SW480 (cell line): ENCODE data around the gene P2RX6.

Experiments used
- DNase-seq: peaks from one replicate; pipeline ENCODE4 v3.0.0-alpha.2; 2016; ENCODE audit warnings: low spot score

P2RX6 gene

DNA sequence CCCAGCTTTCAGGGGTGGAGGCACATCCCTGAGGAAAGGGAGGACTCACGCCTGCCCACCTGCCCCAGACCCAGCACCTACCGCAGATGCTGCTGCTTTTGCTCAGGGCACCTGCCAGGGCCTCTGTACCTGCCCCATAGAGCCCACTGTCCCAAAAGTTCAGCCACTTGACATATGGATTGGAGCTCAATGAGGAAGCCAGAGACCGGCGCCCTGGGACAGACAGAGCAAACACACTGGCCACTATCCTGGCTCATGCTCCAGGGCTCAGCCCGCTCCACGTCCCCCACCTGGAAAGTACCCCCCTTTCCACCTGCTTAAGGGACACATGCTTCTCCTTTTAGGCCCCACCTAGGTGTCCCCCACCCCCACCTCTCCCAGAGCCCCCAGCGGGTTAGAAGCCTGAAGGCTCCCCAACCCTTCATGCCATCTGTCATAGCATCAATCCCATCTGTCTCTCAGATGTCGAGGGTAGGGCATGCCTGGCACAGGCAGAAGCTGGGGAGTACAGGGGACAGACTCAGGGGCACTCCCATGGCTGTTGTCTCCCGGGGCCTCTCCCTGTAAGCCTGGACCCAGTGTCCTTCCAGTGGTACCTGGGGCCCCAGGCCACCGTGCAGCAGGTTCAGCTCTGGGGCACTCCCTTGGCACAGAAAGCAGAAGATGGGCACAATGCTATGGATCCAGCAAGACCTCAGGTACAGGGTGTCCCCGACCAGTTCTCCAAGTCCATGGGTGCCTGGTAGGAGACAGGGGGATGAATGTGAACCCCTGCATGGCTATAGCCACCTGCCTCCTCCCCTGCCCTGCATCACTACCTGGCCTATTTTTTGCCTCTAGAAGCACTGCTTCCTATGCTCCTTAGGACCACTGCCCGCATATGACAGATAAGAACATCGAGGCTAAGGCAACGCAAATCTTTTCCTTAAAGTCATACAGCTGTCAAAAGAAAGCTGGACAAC is 2.2 kb upstream of the P2RX6 start:
- DNase-seq = no peak

DNA sequence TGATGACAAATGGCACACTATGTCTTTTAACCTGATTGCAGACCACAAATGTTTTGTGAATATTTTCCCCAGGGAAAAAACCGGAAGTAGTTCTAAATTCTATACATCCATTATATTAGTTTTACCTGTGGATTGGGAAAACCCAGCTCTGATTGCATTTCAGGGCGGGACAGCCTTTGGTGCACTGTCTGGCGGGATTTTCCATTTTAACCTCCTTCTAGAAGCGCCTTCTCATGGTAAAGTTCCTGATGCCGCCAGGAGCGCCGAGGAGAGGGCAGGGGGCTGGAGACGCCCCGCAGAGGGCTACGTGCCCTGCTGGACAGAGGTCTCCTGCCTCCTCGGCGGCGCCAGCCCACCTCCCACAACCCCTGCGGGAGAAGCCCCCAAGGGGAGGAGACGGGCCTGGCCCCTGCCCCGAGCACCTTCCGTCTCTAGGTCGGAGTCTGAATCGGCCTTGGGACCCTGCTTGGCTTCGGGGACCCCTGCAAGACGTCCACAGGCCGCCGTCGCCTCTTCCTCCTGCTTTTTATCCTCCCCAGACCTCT is 1.2 kb upstream of the P2RX6 start:
- DNase-seq = no peak

DNA sequence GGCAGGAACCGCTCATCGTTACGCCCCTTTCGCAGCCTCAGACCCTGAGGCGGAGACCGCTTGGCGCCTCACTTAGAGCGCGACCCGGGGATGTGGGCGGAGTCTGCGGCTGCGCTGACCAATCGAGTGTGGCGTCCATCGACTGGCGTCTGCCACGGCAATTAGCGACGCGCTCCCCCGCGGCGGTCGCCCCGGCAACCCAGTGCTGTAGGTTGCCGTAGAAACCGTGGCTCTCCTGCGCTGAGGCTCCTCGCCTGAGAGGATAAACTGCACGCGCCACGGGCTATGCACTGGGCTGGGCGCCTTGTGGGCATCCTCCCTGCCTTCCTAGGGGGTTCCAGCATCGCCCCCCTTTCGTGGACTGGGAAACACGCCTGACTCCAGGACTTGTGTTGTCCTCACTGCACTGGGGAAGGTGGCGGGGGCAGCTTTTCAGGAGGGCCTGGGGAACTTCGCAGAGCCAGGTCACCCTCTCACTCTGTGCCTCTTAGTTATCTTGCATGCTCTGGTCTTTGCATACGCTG is 701 bp upstream of the P2RX6 start:
- peak; percentile 70 for DNase-seq

DNA sequence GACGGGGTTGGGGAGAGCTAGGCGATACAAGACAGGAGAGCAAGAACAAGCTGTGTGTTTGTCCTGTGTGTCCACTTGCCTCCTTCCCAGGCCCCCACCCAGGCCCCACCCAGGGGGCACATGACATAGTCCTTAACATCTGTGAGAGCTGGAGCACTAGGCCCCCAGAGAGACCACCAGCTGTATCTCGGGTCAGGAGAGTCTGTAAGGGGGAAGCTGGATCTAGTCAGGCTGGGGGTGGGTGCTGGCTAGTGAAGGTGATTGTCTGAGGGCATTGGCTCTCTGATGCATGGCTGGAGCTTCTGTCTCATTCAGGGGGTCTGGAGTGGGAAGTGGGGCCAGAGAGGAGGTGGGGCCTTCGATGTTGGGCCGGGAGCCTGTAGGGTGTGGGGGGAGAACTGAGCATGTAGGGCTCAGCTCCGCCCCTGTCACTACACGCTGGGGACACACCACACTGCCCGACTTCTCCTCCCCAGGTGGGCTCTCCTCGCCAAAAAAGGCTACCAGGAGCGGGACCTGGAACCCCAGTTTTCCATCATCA is 571 bp downstream of the P2RX6 start:
- DNase-seq = no peak

DNA sequence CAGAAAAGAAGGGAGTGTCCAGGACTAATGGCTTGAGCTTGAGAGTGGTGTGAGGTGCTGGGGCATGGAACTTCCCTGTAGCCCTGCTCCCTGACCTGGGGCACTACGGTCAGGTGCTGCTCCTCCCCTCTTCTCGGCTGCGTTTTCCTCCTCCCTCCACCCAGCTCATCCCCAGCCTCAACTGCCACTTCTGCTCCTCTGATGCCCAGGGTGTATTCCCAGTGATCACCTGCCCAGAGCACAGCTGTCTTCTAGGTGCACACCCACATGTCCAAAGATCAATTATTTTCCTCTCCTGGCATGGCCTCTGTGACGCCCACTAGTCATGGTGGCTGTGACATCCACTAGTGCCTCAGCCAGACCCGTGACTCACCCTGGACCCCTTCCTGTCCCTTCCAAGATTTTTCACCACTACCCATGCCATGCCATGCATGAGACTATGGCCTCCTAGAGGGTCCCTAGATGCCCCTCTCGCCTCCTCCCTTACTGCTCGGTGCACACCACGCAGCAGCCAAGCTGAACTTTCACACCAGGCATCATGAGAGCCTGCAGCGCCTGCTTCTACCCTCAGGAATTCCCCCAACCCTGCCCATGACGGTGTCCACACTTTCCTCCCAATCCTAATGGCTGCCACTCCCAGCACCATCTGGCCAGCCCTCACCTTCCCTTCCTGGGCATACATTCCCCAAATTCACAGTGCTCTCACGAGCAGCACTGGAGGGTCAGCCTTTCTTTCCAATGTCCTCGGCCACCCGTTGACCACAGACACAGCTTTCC is 1.9 kb downstream of the P2RX6 start:
- DNase-seq = no peak

DNA sequence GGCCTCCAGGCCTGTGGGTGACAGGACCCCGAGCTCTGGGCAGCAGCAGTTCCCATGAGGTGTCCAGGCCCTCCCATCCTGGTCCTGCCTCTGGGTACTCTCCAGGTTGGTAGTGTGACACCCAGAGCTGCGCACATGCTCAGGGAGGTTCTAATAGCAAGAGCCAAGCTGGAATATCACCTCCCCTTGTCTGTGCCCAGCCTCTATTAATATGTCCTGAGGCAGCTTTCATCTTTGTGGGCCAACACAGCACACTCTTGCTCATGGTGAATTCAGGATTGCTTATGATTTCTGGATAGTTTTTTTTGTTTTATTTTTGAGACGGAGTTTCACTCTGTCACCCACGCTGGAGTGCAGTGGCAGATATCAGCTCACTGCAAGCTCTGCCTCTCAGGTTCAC is 3.3 kb downstream of the P2RX6 start:
- DNase-seq = no peak

DNA sequence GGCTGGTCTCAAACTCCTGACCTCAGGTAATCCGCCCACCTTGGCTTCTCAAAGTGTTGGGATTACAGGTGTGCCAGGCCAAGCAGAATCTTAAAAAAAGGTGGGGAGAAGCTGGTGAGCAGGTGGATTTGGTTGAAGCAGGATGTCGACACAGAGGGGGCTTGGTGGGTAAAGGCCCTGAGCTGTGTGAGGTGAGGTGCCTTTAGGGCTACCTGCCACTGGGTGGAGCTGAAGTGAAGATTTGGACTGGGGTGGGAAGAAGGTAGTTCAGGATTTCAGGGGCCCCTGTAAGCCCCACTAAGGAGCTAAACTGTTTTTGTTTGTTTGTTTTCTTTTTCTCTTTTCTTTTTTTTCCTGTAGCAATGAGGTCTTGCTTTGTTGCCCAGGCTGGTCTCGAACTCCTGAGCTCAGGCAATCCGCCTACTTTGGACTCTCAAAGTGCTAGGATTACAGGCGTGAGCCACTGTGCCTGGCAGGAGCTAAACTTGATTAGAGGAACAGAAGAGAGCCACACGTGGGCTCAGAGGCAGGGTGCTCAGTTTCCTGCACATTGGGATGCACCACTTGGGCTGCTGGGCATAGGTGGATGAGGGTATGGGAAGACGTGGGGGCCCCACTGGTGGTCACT is 6.0 kb downstream of the P2RX6 start:
- no peak for DNase-seq

DNA sequence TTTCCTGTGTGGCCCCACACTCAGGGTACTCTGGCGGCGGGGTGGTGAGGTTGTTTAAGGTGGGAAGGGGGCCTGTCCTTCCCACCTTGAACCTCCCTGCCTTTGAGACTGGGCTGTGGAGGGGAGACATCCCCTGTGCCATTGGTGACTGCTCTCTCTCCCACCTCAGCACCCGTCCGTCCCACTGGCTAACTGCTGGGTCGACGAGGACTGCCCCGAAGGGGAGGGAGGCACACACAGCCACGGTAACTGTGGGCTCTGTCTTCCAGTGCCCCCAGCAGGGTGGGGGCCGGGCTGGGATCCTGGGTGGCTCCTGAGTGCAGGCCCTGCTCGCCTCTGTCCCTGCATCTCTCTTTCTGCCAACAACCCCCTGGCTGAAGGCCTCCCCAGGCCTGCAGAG is 7.5 kb downstream of the P2RX6 start:
- no peak for DNase-seq

DNA sequence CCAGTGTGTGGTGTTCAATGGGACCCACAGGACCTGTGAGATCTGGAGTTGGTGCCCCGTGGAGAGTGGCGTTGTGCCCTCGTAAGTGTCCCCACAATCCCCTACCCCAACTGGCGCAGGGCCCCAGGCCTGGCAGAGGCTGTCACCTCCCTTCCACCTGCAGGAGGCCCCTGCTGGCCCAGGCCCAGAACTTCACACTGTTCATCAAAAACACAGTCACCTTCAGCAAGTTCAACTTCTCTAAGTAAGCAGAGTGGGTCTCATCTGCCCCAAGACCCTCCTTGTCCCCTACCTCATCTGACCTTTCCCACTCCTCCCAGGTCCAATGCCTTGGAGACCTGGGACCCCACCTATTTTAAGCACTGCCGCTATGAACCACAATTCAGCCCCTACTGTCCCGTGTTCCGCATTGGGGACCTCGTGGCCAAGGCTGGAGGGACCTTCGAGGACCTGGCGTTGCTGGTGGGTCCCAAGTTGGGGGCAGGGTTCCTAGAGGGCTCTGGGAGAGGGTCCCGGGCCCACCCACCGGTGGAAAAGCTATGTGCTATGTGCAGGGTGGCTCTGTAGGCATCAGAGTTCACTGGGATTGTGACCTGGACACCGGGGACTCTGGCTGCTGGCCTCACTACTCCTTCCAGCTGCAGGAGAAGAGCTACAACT is 8.1 kb downstream of the P2RX6 start:
- no peak for DNase-seq

DNA sequence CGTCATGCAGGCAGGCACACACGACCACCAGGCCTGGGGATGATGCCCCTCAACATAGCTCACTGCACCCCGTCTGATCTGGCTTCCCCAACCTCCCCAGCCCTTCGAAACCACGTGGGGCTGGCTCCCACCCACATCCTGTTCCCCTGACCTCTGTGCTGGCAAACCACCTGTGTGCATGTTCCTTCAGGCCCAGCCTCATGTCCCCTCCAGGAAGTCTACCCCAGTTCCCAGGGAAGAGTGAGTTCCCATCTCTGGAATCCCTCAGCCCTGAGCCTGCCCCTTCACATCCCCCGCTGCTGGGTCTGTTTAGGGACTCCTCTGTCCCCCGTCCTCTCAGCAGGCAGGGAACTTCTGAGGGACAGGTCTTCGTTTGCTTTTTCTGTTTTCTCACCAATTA is 10.3 kb downstream of the P2RX6 start:
- DNase-seq = no peak

DNA sequence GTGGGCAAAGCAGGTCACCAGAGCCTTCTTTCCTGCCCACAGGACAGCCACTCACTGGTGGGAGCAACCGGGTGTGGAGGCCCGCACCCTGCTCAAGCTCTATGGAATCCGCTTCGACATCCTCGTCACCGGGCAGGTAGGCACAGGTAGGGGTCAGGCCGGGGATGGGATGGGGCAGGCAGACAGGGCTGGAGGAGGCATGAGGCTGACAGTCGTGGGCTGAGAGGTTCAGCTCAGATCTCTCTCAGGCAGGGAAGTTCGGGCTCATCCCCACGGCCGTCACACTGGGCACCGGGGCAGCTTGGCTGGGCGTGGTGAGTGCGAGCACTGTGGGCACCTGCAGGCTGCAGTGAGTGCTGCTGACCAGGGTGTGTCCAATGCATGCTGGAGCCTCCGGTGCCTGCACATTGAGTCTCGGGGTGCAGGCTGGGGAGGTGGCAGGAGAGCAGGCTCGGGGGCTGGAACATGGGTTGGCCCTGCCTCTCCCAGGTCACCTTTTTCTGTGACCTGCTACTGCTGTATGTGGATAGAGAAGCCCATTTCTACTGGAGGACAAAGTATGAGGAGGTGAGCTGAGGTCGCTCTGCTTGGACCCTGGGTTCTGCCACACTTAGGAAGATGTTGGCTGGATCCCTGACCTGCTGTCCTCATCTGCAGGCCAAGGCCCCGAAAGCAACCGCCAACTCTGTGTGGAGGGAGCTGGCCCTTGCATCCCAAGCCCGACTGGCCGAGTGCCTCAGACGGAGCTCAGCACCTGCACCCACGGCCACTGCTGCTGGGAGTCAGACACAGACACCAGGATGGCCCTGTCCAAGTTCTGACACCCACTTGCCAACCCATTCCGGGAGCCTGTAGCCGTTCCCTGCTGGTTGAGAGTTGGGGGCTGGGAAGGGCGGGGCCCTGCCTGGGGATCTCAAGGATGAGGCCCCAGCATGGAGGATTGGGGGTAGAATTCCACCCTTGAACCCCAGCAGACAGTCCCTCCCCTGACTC is 11.1 kb downstream of the P2RX6 start:
- DNase-seq = no peak

DNA sequence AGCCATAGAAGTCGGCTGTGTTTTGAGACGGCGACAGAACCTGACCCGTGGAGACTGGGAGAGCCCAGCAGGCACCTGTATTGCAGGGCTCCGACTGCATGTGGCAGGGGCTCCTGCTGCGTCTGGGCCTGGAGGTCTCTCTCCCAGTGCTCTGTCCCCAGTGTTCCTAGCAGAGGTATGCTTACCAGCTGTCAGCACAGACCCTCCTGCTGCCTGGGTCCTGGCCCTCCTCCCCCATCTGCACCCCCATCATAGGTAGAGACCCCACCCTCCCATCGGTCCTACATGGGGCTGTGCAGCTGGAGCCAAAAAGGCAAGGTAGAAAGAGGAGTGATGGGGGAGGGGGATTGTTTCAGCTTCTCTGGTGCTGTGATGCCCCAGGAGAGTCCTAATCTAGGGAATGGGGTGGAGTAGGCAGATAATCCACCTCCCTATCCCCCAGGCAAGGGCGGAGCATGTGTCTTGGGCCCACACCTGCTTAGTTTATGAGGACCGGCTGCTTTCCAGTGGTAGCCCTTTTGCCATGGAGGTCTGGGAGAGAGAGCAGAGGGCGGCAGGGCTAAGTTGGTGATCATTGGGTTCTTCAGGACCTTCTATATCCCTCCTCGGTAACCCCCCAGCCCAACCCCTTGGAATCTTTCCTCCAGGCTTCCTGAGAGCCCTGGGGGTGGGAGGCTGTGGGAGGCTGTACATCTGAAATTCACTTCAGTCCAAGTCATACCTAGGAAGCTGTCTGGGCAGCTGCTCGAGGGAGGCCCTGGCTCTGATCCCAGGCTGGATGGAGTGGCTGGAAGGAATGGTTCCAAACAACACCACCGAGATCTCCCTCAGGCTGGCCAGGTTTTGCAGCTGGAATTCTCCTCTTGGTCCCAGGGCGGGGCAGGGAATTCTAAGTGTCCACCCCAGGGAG is 12.1 kb downstream of the P2RX6 start:
- DNase-seq = no peak

DNA sequence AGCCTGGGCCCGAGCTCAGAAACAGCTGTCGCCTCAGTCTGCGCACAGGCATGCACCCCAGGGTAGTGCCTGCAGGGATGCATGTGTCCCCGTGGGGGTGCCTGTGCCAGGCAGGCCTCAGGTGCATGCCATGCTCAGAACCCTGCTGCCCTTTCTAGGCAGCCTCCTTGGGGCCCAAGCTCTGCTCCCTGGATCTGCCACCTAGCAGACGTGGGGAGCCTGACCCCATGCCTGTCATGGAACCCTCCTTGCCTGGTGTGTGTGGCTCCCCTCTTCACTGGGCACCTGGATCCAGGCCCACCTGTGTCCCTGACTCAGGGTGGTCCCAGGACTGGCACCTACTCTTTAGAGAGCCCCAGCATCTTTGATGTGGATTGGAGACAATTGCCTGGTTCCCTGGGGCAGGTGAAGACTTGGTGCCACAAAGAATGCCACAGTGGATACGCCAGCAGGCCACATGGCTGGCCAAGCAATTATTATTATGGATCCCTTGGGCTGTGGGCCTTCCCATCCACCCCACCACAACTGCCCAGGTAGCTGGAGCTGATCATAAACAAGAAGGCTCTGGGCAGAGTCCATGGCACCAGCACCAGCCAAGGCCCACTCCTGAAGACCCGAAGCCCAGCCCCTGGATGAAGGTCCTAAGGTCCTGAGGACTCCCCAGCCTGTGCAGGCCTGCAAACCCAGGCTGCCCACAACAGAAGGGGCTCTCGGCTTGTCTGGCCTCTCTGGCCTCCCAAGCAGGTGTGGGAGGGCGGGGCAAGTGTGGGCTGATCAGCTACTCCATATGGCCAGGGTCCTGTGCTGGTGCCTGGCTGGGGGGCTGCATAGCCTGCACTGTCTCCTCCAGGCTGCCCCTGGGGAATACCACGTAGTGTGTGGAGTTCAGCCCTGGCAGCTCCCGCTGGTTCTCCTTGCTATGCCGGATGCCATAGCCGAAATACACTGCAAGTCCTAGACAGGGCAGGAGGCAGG is 13.6 kb downstream of the P2RX6 start:
- no peak for DNase-seq

DNA sequence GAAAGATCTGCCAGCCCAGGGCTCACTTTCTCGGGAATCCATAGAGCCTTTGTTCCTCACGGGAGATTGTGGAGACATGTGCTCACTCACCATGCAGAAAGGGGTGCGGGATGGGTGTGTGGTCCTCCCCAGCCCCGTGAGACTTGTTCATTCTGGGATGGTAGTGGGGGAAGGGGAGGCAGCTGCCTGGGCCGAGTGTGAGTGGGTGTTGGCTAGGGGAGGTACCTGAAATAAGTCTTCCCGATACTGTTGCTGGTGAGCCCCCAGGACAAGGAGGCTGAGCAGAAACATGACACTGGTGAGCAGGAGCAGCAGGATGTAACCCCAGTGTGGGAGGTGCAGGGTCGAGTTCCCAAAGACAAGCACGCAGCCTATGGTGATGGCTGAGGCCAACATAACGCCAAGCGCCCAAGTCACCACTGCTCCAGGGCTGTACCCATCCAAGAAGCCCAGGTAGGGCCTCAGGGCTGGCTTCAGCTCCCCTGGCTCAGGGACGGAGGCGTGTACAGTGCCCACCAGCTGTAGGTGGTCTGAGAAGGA is 14.6 kb downstream of the P2RX6 start:
- DNase-seq = no peak

DNA sequence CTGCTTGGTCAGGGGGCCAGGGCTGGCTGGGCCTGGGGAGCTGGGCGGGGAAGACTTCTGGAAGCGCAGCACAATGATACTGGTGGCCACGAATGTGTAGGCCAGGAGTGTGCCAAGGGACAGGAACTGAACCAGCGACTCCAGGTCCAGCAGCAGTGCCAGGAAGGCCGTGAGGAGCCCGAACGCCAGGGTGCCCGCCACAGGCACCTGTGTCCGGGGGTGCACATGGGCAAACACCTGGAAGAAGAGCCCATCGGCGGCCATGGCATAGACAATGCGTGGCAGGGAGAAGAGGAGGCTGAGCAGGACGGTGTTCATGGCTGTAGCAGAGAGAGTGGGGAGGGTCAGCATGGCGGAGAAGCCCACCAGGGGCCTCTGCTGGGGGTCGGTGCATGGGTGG is 15.1 kb downstream of the P2RX6 start:
- DNase-seq = no peak

DNA sequence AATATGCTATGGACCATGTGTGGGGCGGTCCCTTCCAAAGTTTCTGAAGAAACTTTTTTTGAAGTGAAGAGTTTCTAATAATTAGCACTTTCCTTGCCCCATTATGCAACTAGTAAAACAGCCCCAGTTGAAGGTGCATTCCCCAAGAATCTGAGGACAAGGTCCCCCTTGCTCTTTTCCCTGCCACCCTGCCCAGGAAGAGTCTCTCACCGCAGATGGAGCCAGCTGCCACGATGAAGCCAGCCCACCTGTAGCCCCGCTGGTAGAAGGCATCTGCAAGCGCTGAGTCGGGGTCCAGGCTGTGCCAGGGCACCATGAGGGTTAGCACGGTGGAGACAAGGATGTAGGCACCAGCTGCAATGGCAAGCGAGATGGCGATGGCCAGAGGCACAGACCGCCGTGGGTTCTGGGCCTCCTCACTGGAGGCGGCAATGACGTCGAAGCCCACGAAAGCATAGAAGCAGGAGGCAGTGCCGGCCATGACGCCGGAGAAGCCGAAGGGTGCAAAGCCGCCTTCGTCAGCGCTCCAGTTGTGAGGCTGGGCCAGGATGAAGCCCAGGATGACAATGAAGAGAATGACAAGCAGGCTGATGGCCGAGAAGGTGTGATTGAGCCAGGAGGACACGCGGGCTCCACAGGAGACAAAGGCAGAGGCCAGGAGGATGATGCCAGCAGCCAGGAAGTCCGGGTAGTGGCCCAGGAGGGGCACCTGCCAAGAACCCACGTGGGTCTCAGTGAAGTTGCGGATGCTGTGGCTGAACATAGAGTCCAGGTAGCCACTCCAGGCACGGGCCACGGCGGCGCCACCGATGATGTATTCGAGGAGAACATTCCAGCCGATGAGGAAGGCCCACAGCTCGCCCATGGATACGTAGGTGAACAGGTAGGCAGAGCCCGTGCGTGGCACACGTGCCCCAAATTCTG is 15.9 kb downstream of the P2RX6 start:
- no peak for DNase-seq
